Activated CD4-positive, alpha-beta T cell treated with anti-CD3 and anti-CD28 coated beads for 1 hour (primary cell): ENCODE data around the gene PARVB.
"Not testable (repeated sequence)": the region's sequence is repeated elsewhere in the genome, so short reads cannot be mapped to it uniquely, and the experiment has no call there.

Experiments
- DNase-seq: peaks from one replicate; pipeline ENCODE4 v3.0.0-alpha.2; 2020

The PARVB gene

DNA sequence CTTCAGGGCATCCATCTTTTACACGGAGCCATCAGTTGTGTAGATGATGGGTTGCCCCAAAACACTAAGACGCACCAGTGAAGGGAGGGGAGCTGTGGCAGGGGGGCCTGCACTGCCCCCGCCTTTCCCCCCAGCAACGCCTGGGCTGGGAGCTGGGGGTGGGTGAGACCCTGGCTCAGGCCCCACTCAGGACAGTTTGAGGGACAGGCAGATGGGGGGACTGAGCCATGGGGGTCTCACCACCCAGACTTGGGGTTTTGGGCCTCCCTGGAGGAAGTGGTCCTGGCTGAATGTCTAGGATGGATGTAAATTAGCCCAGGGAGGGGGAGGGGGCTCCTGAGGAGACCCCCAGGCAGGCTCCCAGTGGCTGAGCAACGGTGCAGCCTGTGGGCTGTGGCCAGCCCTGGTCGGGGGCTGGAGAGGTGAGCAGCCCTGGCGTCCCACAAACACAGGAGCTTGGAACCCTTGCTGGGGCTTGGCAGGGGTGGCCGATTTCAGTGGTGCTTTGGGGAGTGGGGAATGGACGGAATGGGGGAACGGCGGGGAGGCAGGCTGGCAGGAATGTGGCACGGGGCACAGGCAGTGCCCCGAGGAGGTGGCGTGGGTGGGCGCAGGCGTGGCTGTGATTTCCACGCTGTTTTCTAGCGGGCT, 6.1 kb downstream of the PARVB start:
- DNase-seq = no peak

DNA sequence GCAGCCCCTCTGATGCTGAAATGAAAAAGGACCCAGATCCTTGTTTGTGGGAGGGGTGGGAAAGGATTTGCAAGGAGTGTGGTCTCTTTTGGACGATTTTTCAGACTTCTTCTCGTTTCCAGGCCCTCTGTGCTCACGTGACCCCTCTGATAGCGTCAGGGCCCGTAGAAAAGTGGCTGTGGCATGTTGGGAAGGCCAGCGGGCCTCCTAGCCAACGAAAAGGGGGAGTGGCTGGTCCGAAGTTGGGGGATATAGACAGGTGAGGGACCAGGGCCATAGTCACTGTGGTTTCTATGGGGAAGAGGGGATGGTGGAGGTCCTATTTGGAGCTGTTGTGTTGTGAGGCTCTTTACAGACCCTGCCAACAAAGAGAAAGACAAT, 6.6 kb downstream of the PARVB start:
- no peak for DNase-seq

DNA sequence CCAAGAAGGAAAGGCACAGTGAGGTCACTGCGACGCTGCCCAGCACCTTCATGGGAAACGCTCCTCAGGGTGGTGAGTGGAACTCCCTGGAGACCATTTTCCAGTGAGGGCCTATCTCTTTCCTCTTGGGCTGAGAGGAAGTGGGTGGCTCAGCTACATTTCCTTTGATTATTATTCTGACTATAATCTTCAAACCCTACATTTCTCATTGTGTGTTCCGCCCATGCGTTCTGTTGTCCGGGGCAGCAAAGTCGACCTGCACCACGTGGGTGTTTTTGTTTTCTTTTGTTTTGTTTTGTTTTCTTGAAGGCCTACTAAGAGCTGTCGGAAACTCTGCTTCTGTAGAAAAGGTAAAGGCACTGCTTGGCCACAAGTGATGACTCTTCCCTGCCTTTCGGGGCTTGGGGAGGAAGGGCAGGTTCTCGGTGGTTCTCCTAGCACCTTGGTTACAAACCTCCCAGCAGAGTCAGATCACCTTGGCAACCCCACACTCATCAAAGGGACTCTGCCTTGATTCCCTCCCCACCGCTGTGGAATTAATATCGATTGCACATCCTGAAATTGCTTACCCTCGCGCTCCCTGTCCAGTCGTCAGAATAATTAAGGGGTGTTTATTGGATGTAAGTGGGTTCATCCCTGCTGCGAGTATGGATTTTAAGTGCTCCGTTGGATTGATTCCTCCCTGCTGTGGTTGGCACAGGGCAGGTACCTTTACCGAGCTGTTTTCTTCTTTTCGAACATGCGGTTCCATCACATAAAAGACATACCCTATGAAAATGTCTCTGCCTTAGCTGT, 7.3 kb downstream of the PARVB start:
- DNase-seq = no peak

DNA sequence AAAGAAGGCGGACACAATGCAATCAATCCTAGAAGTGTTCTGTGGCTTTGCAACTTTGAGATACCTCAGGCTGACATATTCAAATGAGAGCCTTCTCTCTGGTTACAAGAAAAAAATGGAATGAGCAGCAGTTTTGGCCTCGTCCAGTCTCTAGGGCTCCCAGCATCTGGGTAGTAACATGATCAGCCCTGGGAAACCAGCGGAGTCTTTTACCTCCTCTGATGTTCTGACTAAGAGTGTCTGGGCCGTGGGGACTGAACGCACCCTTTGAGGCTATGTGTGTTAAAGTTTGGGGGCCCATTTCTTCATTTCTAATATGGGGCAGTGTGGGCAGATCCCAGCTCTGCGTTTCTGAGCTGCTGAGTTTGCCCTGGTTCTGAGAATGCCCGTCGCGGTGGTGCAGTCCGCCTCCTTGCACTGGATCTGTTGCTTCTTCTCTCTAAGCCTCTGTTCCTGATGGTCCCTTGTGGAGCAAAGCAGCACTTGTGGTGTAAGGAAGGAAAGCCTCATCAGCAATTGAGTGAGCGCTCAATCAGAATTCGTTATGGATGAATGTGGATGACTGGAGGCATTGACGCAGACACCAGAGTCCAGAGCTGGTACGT, 8.1 kb downstream of the PARVB start:
- DNase-seq = no peak

DNA sequence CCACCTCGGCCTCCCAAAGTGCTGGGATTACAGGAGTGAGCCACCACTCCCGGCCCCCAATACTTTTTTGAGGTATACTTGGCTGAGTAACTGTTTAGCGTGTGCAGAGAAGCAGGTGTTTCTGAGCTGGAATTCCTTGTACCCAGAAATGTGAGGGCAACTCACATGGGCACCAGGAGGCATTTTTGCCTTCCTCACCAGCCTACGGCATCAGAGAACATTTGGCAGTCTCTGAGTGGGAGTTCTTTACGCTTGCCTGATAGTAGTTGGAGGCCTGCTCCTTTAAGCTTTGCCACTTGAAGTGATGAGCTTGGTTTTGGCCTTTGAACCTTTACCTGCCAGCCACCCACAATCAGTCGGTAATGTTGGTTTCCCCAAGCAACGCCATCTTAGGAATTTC, 9.2 kb downstream of the PARVB start:
- no peak for DNase-seq

DNA sequence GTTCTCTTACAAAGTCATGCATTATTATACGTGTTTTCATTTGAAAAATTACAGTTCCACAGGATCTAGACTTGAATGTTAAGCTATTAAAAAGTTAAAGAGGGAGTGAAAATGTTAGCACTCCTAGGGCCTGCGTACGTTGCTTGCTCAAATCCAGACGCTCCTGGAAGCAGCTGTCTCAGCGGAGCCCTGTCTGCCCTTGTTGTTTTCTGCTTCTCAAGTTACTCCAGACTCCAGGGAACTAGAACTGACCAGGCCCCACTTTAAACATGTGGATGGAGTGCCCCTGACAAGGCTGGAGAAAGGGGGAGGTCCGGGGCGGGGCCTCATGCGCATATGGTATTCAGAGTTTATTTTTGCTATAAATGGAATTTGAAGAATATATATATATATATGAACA, 9.6 kb downstream of the PARVB start:
- no peak for DNase-seq

DNA sequence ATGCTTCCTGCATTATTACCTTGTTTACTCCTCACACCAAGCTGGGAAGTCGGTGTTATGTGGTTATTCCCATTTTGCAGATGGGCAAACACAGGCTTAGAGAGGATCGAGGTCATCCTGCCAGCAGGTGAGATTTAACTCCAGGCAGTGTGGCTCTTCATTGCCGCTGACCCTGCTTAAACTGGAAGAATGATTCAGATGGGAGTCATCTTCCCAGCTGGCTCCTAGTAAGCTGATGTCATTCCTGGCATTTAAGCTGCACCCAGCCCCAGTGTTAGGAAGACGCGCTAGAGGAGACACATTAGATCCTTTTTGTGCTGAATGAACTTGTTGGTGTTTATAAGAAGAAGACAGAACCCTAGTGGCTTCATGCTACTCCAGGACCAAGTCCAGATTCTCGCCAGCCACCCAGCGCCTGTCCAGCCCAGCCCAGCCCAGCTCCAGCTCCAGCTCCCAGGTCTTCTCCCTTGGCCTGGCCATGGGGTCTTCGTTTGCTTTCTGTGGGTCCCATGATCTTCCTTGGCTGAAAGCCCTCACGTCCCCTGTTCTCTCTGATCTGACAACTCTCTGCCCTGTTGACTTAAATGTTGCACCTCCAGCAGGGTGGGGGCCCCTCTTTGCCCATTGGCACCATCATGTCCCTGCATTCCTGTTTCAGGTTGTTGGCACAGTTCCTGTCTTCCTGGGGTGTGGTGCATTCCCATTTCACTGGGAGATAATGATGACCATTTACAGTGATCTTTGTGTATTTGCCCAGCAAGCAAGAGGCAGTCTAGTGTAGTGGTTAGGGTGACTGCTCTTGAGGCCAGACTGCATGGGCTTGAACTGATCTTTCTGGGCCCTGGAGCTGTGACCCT, 13.6 kb downstream of the PARVB start:
- DNase-seq = no peak

DNA sequence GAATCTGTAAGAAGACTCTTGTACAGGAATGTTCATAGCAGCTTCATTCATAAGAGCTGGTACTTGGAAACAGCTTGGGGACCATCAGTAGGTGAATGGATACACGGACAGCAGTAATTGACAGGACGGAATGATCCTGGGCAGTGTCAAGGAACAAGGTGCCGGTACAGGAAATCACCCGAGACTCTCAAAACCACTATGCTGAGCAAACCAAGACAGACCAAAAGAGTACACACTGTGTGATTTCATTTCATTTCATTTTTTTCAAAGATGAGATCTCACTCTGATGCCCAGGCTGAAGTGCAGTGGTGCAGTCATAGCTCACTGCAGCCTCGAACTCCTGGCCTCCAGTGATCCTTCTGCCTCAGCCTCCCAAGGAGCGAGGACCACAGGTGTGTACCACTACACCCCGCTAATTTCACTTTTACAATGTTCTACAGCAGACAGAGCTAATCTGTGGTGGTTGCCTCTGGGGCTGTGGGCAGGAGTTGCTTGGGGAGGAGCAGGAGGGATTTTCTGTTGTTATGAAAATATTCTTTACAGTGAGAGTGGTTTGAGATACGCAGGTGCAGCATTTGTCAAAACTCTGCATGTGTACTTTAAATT, 15.6 kb downstream of the PARVB start:
- no peak for DNase-seq

DNA sequence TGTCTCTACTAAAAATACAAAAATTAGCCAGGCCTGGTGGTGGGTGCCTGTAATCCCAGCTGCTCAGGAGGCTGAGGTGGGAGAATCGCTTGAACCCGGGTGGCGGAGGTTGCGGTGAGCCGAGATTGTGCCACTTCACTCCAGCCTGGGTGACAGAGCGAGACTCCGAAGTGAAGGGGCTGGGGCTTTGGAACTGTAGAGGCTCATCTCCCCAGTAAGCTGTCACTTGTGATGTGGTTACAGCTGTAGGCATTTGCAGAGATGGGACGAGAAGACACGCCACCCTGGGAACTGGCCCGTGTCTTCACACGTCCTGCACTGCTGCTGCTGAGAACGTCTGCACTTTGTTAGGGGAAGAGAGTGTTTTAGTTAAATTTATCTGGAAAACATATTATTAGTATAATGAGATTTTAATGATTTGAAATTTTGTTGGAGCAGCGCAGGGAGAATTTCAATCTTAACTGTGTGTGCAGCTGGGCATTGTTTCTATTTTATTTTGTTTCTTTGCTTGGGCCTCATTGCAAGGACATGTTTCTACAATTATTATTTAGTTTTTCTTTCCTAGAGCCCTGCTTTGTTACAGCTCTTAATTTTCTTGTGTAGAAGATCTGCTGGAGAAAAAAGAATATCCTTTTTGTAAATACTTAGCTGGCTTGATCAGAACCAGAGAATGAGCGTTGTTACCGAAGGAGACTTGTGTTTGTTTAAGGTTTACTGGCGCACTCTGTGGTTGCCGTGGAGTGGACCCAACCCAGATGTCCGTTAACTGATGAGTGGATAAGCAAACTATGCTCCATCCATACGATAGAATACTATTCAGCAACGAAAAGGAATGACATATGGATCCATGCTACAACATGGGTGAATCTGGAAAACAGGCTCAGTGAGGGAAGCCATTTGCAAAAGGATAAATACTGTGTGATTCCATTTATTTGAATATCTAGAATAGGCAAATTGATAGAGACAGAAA, 18.4 kb downstream of the PARVB start:
- no peak for DNase-seq

DNA sequence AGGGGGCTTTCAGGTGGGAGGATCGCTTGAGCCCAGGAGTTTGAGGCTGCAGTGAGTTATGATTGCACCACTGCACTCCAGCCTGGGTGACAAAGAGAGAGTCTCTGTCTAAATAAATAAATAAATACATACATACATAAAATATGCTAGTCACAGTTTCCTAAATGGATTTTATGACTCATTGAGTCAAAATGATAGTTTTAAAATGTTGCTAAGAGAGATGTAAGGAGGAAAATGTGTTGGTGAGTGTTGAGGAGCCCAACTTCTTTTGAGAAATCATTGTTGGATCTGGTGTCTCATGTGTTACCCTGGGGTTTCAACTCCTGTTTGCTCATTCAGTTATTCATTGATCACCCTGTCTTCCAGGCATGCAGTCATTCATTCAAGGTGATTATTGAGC, 21.0 kb downstream of the PARVB start:
- DNase-seq = no peak

DNA sequence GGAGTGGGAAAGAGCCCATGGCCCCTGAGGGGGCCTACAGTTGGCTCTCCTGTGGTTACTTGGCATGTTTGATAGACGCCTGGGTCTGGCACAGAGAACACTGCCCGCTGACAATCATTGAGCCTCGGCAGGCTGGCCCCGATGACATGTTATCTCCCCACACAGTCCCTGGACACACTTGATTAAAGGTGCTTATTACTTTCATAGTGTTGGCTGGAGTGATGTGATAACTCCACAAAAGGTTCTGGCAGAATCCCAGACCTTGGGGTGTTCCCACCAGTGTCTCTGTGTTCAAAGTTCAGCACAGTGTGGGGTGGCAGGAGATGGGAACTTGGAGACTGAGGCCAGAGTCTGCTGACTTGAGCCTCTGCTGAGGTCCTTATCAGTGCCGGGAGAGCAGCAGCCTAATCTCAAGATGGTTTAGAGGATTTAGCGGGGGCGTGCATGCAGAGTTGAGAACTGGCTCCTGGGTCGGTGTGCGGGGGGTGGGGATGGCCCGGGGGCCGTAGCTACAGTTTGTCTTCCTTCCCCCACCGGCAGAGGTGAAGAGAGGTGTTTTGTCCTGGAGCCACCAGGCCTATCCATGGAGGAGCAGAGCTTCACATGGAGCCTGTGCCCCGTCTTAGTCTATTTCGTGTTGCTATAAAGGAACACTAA, 22.5 kb downstream of the PARVB start:
- DNase-seq = no peak

DNA sequence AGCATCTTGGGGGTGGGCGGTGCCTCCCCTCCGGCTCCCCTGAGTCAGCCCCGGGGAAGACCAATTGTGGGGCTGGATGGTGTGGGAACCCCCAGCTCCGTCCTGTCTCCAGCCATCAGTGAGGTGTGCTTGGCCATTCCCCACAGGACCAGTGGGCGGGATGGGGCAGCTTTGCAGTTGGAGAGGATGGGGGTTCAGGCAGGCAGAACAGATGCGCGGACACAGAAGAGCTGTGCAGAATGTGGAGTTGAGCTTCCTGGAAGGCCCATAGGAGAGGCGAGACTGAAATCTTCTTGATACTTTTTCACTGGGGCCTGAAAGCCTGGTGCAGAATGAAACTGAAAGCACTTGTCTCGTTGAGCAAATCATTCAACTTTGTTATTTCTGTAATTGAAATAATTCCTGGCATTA, 23.8 kb downstream of the PARVB start:
- DNase-seq = no peak

DNA sequence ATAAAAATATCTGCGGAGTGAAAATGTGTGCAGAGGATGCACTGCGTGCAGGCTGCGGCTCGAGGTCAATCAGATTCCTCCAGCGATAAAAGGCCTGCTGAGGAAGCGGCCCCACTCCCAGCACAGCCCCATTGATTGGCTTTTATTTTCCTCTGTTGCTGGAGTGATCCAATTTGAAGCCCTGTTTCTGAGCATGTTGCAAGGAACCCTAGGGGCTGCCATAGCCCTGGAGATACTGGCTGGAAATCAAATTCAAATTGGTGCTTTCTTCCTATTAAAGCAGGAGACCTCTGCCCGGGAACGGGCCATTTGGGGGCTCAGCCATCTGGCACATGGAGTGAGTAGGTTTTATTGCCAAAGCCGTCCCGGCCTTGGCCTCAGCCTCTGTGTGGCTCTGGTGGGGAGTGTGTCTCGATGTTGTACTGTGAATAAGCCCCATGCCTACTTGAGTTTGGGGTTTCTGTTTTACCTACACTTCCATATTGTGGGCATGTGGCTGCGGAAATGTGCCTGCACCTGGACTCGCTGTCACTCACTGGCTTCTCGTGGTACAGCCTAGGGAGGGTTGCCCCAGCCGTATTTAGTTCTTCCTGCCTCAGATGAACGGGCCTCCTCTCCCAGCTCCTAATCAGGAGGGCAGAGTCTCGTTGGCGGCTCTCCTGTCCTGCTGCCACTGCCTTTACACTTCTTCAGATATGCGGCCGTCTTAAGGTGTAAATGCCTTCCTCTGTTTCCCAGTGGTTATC, 25.6 kb downstream of the PARVB start:
- DNase-seq = no peak

DNA sequence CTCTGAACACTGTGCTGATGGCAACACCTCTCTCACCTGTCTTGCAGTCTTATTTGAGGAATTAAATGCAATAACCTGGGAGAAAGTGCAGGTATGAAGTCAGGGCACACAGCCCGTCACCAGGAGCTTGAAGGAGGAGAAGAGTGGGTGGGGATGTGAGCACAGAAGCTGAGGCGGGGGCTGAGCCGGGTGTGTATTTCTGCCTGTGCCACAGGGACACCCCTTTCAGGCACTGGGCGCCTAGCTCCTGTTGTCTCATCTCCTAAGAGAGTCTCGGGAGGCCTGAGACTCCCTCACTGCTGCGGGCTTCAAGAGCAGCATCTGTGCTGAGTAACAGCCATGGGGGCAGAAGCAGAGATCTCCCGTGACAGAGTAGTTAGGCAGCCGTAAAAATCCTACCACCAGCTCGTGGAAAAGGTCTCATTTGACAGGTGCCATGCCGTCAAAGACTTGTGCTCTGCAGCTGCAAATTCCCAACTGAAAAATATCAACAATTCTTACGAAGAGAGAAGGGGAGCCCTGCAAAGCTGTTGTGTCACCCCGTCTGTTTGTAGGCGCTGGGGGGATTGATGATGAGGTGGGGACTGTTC, 26.8 kb downstream of the PARVB start:
- DNase-seq = no peak

DNA sequence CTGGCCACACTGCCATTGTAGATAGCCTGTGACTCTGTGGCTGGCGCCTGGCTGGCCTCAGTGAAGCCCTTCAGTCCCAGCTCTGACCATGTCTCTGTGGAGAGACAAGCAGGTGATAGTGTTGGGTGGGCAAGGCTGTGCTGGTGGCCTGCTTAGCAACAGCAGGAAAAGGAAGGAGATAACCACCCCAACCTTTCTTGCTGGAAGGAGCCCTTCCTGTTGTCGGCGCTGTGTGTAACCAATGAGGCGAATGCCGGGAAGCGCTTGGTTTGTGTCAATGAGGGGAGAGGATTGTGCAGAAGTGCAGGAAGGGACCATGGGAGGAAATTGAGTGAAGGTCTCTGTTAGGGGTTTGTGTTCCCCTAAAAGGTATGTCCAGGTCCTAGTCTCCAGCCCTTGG, 27.3 kb downstream of the PARVB start:
- no peak for DNase-seq

DNA sequence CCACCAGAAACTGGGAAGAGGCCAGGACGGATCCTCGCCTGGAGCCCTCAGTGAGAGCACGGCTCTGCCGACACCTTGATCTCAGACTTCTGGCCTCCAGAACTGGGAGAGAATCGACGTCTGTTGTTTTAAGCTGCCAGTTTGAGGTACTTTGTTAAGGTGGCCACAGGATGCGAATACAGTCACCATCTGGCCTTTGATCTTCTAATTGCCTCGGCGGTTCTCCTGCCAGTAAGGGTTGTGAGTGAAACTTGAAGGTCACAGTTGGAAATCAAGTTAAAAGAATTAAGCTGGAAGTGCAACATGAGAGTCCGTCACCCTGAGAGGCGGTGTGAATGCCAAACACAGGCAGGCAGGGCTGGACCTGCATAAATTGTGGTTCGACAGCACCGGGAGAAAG, 27.9 kb downstream of the PARVB start:
- DNase-seq = no peak

DNA sequence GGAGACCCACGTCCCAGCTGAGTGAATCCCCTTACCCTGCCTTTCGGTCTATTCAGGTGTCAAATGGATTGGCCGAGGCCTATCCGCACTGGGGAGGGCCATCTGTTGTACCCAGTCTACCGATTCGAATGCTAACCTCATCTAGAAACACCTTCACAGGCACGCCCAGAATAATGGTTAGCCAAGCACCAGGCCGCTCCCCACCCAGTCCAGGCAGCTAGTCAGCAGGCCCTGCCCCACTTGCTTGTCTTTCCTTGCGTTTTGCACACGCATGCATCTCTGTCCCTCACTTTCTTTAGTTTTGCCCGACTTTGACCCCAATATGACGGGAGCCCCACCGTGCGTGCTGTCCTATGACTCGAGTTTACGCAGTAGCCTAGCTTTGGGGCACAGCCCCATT, 31.7 kb downstream of the PARVB start:
- no peak for DNase-seq

DNA sequence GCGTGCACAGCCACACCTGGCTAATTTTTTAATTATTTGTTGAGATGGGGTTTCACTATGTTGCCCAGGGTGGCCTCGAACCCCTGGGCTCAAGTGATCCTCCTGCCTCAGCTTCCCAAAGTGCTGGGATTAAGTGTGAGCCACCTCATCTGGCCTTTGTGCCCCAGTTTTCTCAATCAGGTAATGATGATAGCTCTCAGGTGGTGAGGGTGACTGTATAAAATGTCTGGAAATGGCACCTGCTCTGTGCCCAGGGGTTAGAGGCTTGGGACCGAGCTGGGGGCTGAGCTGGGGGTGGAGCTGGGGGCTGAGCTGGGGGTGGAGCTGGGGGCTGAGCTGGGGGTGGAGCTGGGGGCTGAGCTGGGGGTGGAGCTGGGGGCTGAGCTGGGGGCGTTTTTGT, 32.5 kb downstream of the PARVB start:
- not testable (repeated sequence) for DNase-seq

DNA sequence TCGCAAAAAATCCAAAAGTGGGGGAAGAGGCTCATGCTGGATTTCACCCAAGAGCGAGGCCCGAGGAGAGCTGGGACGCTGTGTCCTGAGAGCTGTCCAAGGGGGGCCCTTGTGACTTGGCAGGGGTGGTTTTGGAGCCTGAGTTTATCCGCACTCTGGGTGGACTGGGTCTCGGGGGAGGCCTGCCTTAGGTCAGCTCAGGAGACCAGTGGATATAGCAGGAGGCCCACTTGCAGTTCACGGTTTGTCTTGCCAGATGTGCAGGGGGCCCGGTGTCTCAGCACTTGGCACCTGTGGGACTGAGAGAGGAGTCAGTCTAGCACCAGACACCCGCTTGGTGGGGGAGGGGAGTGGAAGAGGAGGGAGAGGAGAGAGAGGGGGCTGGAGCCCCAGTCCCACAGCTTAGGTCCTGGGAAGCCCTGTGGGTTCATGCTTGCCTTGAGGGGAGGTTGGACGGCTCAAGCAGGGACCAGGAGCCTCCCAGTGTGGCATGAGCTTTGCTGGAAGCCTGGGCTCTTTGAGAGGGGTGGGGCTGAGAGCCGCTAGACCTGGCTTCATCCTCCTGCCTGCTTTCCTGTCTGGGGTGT, 33.4 kb downstream of the PARVB start:
- DNase-seq = no peak
